Measurements from ENCODE around the gene CCDC120. TPM values are rescaled to one million over a fixed set of nuclear protein-coding genes. Genes with fewer than 3 reads are reported as not detected.

Gene CCDC120
- total RNA-seq, 2 donors from 2014 or later, result 11.3 to 11.8 TPM

DNA sequence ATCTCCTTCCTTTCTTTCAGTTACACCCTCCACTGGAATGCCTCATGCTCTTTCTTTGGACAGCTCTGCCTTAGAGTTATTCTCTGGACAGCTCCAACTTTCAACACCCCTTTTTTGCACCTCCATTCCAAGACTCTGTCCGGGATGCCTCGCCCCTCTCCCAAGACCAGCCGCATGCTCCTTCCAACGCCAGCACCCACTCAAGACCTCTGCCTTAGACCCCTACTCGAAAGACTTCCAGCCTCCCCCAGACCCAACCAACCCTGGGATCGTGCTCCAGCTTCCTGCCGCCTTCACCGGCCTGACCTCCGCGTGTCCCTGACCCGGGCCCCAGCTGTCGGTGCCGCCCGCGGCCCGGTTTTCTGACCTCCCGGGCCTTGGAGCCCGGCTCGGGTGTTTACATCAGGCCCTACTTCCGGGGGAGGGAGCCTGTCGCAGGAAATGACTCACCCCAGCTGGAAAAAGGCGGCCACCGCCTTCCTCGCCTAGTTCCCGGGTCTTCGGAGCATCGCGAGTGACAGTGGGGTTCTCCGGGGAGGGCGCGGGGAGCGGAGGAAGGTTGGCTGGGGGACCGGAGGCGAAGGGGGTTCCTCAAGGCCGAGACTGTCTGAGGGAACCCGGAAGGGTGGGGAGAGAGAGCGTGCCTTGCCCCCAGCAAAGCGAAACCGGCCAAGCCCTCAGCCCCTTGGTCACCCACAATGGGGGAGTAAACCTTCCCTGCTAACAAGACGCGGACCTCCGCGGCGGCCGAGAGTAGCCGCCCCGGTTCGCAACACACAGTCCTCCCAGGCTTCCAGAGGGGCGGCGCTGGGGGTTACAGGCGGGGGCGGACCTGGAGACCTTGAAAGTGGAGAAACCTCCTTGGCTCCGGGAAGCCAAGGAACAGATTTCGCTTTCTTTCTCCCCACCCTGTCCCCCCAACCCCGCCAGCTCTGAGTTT is 21.0 kb downstream of the CCDC120 start, which contains the start of gene WDR45:
TSS of gene WDR45 (minus strand) at position 399 of the 940 bp plus-strand sequence. CDS start 1,792 bp downstream, outside the sequence.
- TF ChIP-seq, protein P1, sequence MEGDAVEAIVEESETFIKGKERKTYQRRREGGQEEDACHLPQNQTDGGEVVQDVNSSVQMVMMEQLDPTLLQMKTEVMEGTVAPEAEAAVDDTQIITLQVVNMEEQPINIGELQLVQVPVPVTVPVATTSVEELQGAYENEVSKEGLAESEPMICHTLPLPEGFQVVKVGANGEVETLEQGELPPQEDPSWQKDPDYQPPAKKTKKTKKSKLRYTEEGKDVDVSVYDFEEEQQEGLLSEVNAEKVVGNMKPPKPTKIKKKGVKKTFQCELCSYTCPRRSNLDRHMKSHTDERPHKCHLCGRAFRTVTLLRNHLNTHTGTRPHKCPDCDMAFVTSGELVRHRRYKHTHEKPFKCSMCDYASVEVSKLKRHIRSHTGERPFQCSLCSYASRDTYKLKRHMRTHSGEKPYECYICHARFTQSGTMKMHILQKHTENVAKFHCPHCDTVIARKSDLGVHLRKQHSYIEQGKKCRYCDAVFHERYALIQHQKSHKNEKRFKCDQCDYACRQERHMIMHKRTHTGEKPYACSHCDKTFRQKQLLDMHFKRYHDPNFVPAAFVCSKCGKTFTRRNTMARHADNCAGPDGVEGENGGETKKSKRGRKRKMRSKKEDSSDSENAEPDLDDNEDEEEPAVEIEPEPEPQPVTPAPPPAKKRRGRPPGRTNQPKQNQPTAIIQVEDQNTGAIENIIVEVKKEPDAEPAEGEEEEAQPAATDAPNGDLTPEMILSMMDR (IDR thresholded peaks at IDR 0.05), result no peak
- intact Hi-C loops (cut with DNase I), result no loop called here

DNA sequence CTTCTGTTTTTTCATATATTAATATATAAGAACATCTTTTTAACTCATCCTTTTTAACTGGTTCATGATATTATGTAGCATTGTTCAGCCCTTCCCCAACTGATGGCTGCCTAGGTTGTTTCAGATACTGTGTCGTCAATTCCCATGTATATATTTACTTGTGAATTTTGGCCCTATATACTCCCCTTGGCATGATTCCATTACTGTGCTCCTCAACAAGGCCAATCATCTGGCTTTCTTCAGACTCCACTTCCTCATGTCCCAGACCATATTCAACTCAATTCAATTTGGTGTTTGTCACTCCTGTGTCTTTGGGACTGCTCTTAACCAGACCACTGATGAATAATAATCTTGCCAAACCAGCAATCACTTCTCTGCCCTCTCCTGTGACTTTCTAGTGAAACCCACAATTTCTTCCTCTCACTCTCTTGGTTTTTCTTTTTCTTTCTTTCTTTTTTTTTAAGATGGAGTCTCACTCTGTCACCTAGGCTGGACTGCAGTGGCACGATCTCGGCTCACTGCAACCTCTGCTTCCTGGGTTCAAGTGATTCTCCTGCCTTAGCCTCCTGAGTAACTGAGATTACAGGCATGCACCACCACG is 23.6 kb downstream of the CCDC120 start:
- intact Hi-C loops (cut with DNase I), result no loop called here
- no peaks in the 10 kb centered on the region for H3K4me1 ChIP-seq
- H3K4me3 ChIP-seq, result no peak overlapping the region
- H3K27me3 ChIP-seq, result no peaks in the 10 kb centered on the region
- no peak for DNase-seq
- H3K9me3 ChIP-seq, result no peaks in the 10 kb centered on the region
- no peak overlapping the region for H3K27ac ChIP-seq
- TF ChIP-seq, protein P1 (IDR thresholded peaks at IDR 0.05), result no peak
- no peak overlapping the region for H3K9ac ChIP-seq (ENCODE audit: low read depth in 2 of 2, low read length in 2 of 2)
- H3K36me3 ChIP-seq, result no peaks in the 10 kb centered on the region

More for the DNA sequence above, 21.0 kb downstream of the CCDC120 start, which contains the start of gene WDR45:
- H3K27ac ChIP-seq, result peak within 1 kb of the TSS; percentile 93
- no peaks in the 10 kb centered on the region for H3K9me3 ChIP-seq
- peak within 1 kb of the TSS; percentile 73 to 76 for H3K9ac ChIP-seq (ENCODE audit: low read depth in 2 of 2, low read length in 2 of 2)
- no peaks in the 10 kb centered on the region for H3K27me3 ChIP-seq
- peak; percentile 76 for DNase-seq
- H3K4me3 ChIP-seq, result peak within 1 kb of the TSS; percentile 63
- no peaks in the 10 kb centered on the region for H3K4me1 ChIP-seq
- H3K36me3 ChIP-seq, result no peaks in the 10 kb centered on the region

- no peaks in the 10 kb centered on the region for H3K27me3 ChIP-seq
- no peak overlapping the region for H3K4me3 ChIP-seq
- H3K27ac ChIP-seq, result no peak overlapping the region
- H3K9ac ChIP-seq (ENCODE audit: low read depth in 2 of 2, low read length in 2 of 2), result no peak overlapping the region
- TF ChIP-seq, protein P1 (IDR thresholded peaks at IDR 0.05), result no peak
- H3K9me3 ChIP-seq, result no peaks in the 10 kb centered on the region
- intact Hi-C loops (cut with DNase I), result no loop called here
- no peaks in the 10 kb centered on the region for H3K4me1 ChIP-seq
- DNase-seq, result no peak
- H3K36me3 ChIP-seq, result no peaks in the 10 kb centered on the region
Observed at GRCh38 chrX:49089553-49089952, 30.8 kb downstream of the CCDC120 start.

GRCh38 chrX:49096419-49096818 is 37.6 kb downstream of the CCDC120 start:
- intact Hi-C loops (cut with DNase I), result no loop called here
- H3K9me3 ChIP-seq, result no peaks in the 10 kb centered on the region
- no peak overlapping the region for H3K4me3 ChIP-seq
- no peaks in the 10 kb centered on the region for H3K27me3 ChIP-seq
- TF ChIP-seq, protein P1 (IDR thresholded peaks at IDR 0.05), result no peak
- no peaks in the 10 kb centered on the region for H3K4me1 ChIP-seq
- H3K9ac ChIP-seq (ENCODE audit: low read depth in 2 of 2, low read length in 2 of 2), result no peak overlapping the region
- no peaks in the 10 kb centered on the region for H3K36me3 ChIP-seq
- H3K27ac ChIP-seq, result no peak overlapping the region
- DNase-seq, result no peak

DNA sequence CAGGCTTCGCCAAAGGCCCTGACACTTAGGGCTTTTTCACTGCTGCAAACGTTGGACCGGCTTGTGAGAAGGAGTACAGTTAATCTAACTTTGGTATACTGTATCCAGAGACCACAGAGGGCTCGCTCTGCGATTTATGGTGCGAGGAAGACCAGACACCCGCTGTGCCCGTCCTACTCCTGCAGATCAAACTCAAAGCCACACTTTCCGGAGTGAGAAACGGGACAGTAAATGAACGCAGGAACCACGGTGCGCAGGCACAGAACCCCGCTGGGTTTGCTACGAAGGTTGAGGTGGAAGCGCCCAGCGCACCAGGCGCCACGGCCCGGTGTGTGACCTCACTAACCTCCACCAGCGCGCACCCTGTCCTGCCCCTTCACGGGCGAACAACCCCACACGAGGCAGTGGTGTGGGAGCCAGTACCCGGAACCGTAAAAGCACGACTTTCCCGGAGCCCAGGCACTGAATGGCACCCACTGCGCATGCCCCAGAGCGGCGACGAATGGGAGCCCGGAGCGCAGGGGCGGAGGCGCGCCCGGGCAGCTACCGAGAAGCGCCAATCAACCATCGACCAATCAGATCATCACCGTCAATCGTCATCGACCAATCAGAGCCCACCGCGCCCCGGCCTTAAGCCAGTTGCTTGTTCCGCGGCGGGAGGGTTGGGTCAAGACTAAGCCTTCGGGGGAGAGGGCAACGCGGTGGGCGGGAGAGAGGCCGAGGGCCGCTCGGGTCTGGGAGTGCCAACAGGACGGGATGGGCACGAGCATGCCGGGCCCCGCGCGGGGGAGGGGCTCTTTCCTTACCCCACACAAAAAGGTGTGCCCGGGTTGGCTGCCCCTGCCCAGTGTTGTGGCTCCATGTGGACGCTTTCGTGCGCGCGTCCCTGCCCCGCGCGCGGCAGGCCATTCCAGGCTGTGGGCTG is 42.2 kb downstream of the CCDC120 start:
- Histone ChIP-seq H3K9me3 (no peaks in the 10 kb centered on the region), H3K36me3 (no peaks in the 10 kb centered on the region), H3K9ac (ENCODE audit: low read depth in 2 of 2, low read length in 2 of 2) (peak overlapping the region; percentile 72 to 81), H3K4me1 (no peaks in the 10 kb centered on the region), H3K27ac (peak overlapping the region; percentile 68), H3K27me3 (no peaks in the 10 kb centered on the region), H3K4me3 (peak overlapping the region; percentile 50)
- TF ChIP-seq, protein P1 (IDR thresholded peaks at IDR 0.05), result no peak
- DNase-seq, result peak; percentile 91
- intact Hi-C loops (cut with DNase I), result no loop called here

All from colonic mucosa (tissue), 4 donors.